Activated CD4-positive, alpha-beta memory T cell treated with anti-CD3 and anti-CD28 coated beads, Interleukin-2, amount 10 ng/mL, durations not matched to agents 7 days and 5 days (primary cell): ENCODE measurements around the gene CCDC69. TPM values are rescaled to one million over a fixed set of nuclear protein-coding genes. Genes with fewer than 3 reads are reported as not detected.
"Not testable (repeated sequence)": the region's sequence is repeated elsewhere in the genome, so short reads cannot be mapped to it uniquely, and the experiment has no call there.

Source experiments
- CTCF ChIA-PET: fragments of 350-600 bp; sonication (Branson Sonifier 250); formaldehyde crosslinking; loops from one replicate; lab custom pipeline; 2021; ENCODE audit warnings: antibody characterized with exemption, inconsistent platforms; lab: Charles Lee
- POLR2A ChIA-PET: fragments of 350-600 bp; sonication (Branson Sonifier 250); formaldehyde crosslinking; loops from one replicate; lab custom pipeline; 2021; ENCODE audit warnings: antibody characterized with exemption; lab: Charles Lee
- DNase-seq: peaks from one replicate; pipeline ENCODE4 v3.0.0-alpha.2; 2020
- H3K27ac Mint-ChIP-seq: one replicate; pipeline ENCODE4 v1.8.0; 2021; ENCODE audit warnings: mild to moderate bottlenecking, mixed read lengths
- H3K27me3 Mint-ChIP-seq: one replicate; pipeline ENCODE4 v1.8.0; 2021; ENCODE audit warnings: mixed read lengths
- H3K36me3 Mint-ChIP-seq: one replicate; pipeline ENCODE4 v1.8.0; 2021; ENCODE audit warnings: low read depth, mixed read lengths
- H3K4me1 Mint-ChIP-seq: one replicate; pipeline ENCODE4 v1.8.0; 2021; ENCODE audit warnings: mixed read lengths
- H3K4me3 Mint-ChIP-seq: one replicate; pipeline ENCODE4 v1.8.0; 2021; ENCODE audit warnings: mild to moderate bottlenecking, mixed read lengths
- H3K9me3 Mint-ChIP-seq: one replicate; pipeline ENCODE4 v1.8.0; 2021; ENCODE audit warnings: mixed read lengths
- total RNA-seq, 2 experiments: library from RNA; stranded (reverse); gene quantifications; one replicate each; pipeline ENCODE4 v1.2.3, GENCODE V29; 2021

Gene CCDC69
- total RNA-seq, 2 experiments from 2014 or later, result 62.6 to 64.2 TPM

DNA sequence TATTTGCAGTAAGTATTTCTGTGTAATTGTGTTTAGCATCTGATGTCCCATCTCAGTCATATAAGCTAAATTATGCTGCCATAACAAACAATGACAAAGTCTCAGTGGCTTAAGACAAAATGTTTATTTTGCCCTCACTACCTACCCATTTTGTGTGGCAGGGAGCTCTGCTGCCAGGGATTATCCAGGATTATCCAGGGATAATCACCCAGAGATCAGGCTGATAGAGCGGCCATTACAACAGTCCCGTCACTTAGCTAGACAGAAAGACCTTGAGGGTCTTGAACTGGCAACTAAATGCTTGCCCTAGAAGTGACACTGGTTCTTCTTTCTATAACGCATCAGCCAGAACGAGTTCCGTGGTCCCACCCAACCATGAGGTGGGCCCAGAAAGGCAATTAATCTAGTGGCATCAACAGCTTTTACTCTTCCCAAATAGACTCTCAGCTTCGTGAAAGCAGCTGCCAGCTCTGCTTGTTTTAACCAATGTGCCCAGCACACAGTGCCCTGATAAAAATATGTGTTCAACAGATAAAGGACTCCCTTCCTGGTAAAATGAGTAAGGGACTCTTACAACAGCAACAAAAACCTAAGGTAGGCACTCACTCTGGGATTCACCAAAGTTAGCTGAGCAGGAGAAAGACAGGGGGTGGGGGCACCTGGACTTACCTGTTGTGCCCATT, 22.8 kb downstream of the CCDC69 start:
- H3K9me3 Mint-ChIP-seq, result no peaks in the 10 kb centered on the region
- no peaks in the 10 kb centered on the region for H3K27me3 Mint-ChIP-seq
- DNase-seq, result no peak
- H3K27ac Mint-ChIP-seq, result peak overlapping the region; percentile 18
- peaks cover 31% of the 10 kb centered on the region for H3K4me1 Mint-ChIP-seq
- POLR2A ChIA-PET, result interaction anchor here (0.7 to 4.6 kb wide), 2 partner anchors 12 to 21 kb away, joined by 3 to 40 read pairs; no protein-coding TSS in a partner anchor
- H3K36me3 Mint-ChIP-seq, result peaks cover 57% of the 10 kb centered on the region
- CTCF ChIA-PET, result interaction anchor here (2.7 kb wide), 2 partner anchors 11 to 36 kb away, joined by 8 to 10 read pairs; no protein-coding TSS in a partner anchor
- no peak overlapping the region for H3K4me3 Mint-ChIP-seq

DNA sequence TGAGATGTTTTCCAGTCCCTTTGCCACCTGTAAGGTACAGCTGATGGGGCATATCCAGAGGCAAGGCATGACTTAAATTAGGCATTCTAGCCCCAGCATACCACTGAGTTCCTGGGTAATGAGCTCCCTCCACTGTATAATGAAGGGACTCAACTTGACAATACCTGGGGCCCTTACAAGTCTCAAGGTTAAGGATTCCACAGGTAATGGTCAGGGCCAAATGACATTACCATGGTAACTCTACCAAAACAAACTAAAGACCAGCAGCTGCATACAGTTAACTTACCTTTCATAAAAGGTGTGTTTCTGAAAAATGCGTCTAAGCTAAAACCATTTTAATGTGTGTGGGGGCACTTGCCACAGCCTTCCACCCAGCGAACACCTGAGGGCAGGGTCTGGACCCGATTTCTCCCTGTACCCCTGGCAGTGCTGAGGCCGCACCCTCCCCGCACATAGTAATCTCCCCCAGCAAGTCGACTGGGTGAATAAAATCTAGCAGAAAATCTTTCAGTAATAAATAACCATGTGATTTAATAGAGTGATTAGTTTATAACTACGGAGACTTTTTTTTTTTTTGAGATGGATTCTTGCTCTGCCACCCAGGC, 24.2 kb downstream of the CCDC69 start:
- H3K27ac Mint-ChIP-seq, result peak overlapping the region; percentile 51
- H3K4me1 Mint-ChIP-seq, result peaks cover 37% of the 10 kb centered on the region
- no peak overlapping the region for H3K4me3 Mint-ChIP-seq
- DNase-seq, result no peak
- H3K27me3 Mint-ChIP-seq, result no peaks in the 10 kb centered on the region
- H3K9me3 Mint-ChIP-seq, result no peaks in the 10 kb centered on the region
- ChIA-PET POLR2A (interaction anchor here (0.7 kb wide), 1 partner anchor 24 kb away, joined by 3 read pairs; the partner anchor contains the start of gene CCDC69), CTCF (no interaction called here)
- peaks cover 63% of the 10 kb centered on the region for H3K36me3 Mint-ChIP-seq

DNA sequence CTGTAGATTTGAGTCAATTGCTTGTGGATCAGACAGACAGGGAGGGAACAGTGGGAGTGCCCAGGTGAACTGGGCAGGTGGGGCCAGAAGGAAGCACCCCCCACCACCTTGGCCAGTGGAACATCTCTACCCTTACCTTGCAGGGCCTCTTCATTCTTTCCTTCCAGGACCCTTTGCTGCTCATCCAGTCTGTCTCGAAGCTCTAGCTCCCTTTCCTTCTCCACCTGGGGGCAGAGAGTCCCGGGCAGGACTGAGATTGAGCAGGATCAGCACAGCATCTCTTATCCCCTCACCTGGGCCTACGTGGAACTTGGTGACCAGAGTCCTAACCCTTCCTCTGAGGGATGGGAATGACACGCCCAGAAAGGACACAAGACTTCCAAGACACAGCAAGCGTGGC, 25.0 kb downstream of the CCDC69 start:
- Mint-ChIP-seq H3K9me3 (peaks cover 2% of the 10 kb centered on the region), H3K36me3 (peaks cover 70% of the 10 kb centered on the region)

DNA sequence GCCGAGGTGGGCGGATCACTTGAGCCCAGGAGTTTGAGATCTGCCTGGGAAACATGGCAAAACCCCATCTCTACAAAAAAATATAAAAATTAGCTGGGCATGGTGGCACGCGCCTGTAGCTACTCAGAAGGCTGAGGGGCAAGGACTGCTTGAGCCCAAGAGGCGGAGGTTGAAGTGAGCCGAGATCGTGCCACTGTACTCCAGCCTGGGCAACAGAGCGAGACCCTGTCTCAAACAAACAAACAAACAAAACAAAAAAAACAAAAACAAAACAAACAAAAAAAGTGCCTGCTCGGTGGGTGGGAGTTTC, 26.6 kb downstream of the CCDC69 start:
- DNase-seq, H3K27me3 Mint-ChIP-seq, H3K27ac Mint-ChIP-seq, H3K4me3 Mint-ChIP-seq, H3K9me3 Mint-ChIP-seq: not testable (repeated sequence)
- Mint-ChIP-seq H3K4me1 (peaks cover 27% of the 10 kb centered on the region), H3K36me3 (peaks cover 77% of the 10 kb centered on the region)
- ChIA-PET CTCF (interaction anchor here (1.9 kb wide), 1 partner anchor 32 kb away, joined by 4 read pairs; no protein-coding TSS in a partner anchor), POLR2A (interaction anchor here (0.6 kb wide), 1 partner anchor 16 kb away, joined by 3 read pairs; no protein-coding TSS in a partner anchor)

More for the DNA sequence above, 25.0 kb downstream of the CCDC69 start:
- H3K4me3 Mint-ChIP-seq, result no peak overlapping the region
- H3K27ac Mint-ChIP-seq, result no peak overlapping the region
- POLR2A ChIA-PET, result interaction anchor here (1.4 kb wide), 1 partner anchor 11 kb away, joined by 3 read pairs; no protein-coding TSS in a partner anchor
- DNase-seq, result no peak
- H3K4me1 Mint-ChIP-seq, result peaks cover 38% of the 10 kb centered on the region
- CTCF ChIA-PET, result interaction anchor here (1.9 kb wide), 1 partner anchor 34 kb away, joined by 4 read pairs; no protein-coding TSS in a partner anchor
- H3K27me3 Mint-ChIP-seq, result no peaks in the 10 kb centered on the region

DNA sequence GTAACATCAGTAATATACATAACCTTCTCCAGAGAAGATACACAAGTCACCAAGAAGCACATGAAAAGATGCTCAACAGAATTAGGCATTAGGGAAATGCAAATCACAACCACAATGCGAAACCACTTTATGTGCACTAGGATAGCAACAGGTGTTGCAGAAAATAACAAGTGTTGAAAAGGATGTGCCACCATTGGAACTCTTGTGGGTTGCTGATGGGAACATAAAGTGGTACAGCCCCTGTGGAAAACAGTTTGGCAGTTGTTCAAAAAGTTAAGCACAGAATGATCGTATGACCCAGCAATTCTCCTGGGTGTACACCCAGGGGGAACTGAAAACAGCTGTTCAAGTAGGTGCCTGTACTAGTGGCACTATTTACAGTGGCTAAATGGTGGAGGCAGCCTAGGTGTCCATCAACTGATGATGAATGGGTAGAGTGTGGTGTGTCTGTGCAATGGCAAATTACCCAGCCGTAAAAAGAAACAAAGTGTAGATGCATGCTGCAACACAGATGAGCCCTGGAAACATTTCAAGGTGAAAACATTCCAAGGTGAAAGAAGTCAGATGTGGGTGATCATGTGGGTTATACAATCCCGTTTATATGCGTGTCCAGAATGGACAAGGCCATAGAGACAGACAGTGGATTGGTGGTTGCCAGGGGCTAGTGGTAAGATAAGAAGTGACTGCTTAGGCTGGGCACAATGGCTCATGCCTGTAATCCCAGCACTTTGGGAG, 27.2 kb downstream of the CCDC69 start:
- peaks cover 83% of the 10 kb centered on the region for H3K36me3 Mint-ChIP-seq
- H3K4me3 Mint-ChIP-seq, result no peak overlapping the region
- peaks cover 7% of the 10 kb centered on the region for H3K9me3 Mint-ChIP-seq
- no peaks in the 10 kb centered on the region for H3K27me3 Mint-ChIP-seq
- peak overlapping the region; percentile 29 for H3K27ac Mint-ChIP-seq
- CTCF ChIA-PET, result no interaction called here
- POLR2A ChIA-PET, result interaction anchor here (0.6 kb wide), 1 partner anchor 17 kb away, joined by 3 read pairs; no protein-coding TSS in a partner anchor
- H3K4me1 Mint-ChIP-seq, result peaks cover 27% of the 10 kb centered on the region
- no peak for DNase-seq

DNA sequence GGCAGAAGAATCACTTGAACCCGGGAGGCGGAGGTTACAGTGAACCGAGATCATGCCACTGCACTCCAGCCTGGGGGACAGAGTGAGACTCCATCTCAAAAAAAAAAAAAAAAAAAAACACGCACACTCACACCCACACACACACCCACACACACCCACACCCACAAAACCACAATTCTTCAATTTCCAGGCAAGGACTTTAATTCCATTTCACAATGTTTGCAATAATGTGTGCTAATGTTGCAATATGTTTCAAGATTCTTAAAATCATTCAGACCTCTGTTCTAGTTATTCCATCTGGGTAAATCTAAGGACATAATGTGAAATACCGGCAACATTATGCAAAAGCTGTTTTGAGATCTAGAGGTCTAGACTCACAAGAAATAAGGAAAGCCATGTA, 28.3 kb downstream of the CCDC69 start:
- Mint-ChIP-seq H3K27ac (no peak overlapping the region), H3K27me3 (no peaks in the 10 kb centered on the region), H3K36me3 (peaks cover 84% of the 10 kb centered on the region), H3K4me3 (no peak overlapping the region), H3K4me1 (peaks cover 27% of the 10 kb centered on the region), H3K9me3 (peaks cover 13% of the 10 kb centered on the region)
- CTCF ChIA-PET, result no interaction called here
- no peak for DNase-seq
- POLR2A ChIA-PET, result no interaction called here

DNA sequence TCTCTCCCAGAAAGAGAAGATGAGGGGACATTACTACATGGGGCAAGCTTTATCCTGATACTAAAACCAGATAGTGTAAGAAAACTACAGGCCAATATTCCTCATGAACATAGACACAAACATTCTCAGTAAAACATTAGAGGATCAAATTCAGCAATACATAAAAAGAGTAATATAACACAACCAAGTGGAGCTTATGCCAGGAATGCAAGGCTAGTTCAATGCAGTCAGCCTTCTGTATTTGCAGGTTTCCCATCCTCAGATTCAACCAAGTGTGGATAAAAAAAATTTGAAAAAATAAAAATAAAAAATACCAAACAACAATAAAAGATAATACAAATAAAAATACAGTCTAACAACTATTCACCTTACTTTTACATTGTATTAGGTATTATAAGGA, 31.3 kb downstream of the CCDC69 start:
- ChIA-PET POLR2A (interaction anchor here (0.9 to 1.4 kb wide), 2 partner anchors 10 to 19 kb away, joined by 3 to 4 read pairs; no protein-coding TSS in a partner anchor), CTCF (interaction anchor here (0.6 to 1.4 kb wide), 4 partner anchors 19 to 132 kb away, joined by 3 to 5 read pairs (median 4); no protein-coding TSS in a partner anchor)
- DNase-seq, result no peak
- Mint-ChIP-seq H3K4me3 (no peak overlapping the region), H3K36me3 (peaks cover 88% of the 10 kb centered on the region), H3K9me3 (peaks cover 24% of the 10 kb centered on the region), H3K27me3 (no peaks in the 10 kb centered on the region), H3K27ac (no peak overlapping the region), H3K4me1 (peaks cover 27% of the 10 kb centered on the region)

DNA sequence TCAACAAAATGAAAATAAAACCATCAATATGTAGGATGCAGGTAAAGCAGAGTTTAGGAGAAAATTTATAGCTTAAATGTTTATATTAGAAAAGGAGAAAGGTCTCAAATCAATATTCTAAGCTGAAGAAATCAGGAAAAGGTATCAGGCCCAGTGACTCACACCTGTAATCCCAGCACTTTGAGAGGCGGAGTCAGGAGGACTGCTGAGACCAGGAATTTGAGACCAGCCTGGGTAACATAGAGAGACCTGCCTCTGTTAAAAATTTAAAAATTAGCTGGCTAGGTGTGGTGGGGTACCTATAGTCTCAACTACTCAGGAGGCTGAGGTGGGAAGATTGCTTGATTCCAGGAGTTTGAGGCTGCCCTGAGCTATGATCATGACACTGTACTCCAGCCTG, 32.2 kb downstream of the CCDC69 start:
- POLR2A ChIA-PET, result no interaction called here
- Mint-ChIP-seq H3K4me3 (no peak overlapping the region), H3K27ac (no peak overlapping the region), H3K4me1 (peaks cover 24% of the 10 kb centered on the region), H3K36me3 (peaks cover 90% of the 10 kb centered on the region), H3K27me3 (no peaks in the 10 kb centered on the region), H3K9me3 (peaks cover 24% of the 10 kb centered on the region)
- CTCF ChIA-PET, result interaction anchor here (0.6 to 2.9 kb wide), 10 partner anchors 20 to 256 kb away, joined by 3 to 9 read pairs (median 5); partner anchors contain the start of genes CCDC69 and SLC36A1
- no peak for DNase-seq

DNA sequence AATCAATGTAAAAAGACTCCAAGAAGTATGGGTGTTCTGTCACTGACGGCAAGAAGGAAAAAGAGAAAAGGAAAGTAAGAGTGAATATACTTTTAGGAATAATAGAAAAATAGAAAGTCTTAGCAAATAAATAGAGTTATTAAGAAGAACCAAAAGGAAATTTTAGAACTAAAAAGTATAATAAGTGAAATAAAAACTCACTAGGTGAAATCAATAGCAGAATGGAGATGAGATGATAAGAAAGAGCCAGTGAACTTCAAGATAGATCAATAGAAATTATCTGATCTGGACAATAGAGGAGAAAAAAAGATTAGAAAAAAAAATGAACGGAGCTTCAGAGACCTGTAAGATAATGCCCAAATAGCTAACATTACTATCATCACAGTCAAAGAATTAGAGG, 34.7 kb downstream of the CCDC69 start:
- Mint-ChIP-seq H3K27ac (no peak overlapping the region), H3K36me3 (peaks cover 82% of the 10 kb centered on the region), H3K4me1 (peaks cover 4% of the 10 kb centered on the region), H3K27me3 (no peaks in the 10 kb centered on the region), H3K4me3 (no peak overlapping the region), H3K9me3 (peaks cover 24% of the 10 kb centered on the region)
- POLR2A ChIA-PET, result interaction anchor here (0.6 kb wide), 1 partner anchor 18 kb away, joined by 3 read pairs; no protein-coding TSS in a partner anchor
- CTCF ChIA-PET, result interaction anchor here (1.1 to 2.9 kb wide), 3 partner anchors 18 to 74 kb away, joined by 7 to 8 read pairs (median 7); partner anchors contain the start of gene CCDC69
- DNase-seq, result no peak

DNA sequence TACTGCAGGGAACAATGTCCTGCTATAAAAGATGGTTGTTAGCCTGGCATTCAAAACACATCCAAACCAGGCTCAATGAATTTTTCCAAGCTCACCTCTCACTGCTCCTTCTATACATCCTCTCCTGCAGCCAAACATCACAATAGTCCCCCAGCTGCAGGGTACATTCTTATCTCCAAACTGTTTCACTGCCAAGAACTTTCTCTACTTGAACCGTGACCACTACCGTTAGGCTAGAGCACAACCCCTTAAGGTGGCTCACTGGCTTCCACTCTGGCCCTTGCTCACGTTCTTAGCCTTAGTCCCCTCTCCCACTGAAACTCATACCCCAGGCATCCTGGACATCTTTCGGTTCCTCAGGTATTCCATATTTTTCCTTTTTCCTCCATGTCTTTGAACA, 37.4 kb downstream of the CCDC69 start:
- H3K27me3 Mint-ChIP-seq, result no peaks in the 10 kb centered on the region
- peaks cover 16% of the 10 kb centered on the region for H3K9me3 Mint-ChIP-seq
- no peak overlapping the region for H3K27ac Mint-ChIP-seq
- no peak overlapping the region for H3K4me3 Mint-ChIP-seq
- POLR2A ChIA-PET, result no interaction called here
- peaks cover 70% of the 10 kb centered on the region for H3K36me3 Mint-ChIP-seq
- H3K4me1 Mint-ChIP-seq, result peaks cover 4% of the 10 kb centered on the region
- CTCF ChIA-PET, result no interaction called here
- DNase-seq, result no peak

DNA sequence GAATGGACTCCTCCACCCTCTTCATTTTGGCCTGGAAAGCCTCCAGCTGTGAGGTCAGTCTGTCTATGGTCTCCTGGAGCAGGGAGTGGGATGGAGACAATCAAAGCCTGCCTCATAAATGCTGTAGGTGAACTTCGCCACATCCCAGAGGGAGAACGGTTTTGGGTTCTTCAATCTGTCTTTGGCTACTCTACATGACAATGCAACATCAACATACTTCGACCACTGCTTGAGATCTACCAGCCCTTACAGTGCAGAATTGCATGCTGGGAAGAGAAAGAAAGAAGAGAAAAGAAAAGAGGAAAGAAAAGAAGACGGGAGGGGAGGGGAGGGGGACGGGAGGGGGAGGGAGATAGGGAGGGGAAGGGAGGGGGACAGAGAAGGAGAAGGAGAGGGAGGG, 37.8 kb downstream of the CCDC69 start:
- Mint-ChIP-seq H3K36me3 (peaks cover 65% of the 10 kb centered on the region), H3K4me1 (no peaks in the 10 kb centered on the region), H3K27ac (no peak overlapping the region), H3K4me3 (no peak overlapping the region), H3K9me3 (peaks cover 12% of the 10 kb centered on the region), H3K27me3 (no peaks in the 10 kb centered on the region)
- DNase-seq, result no peak
- POLR2A ChIA-PET, result no interaction called here
- CTCF ChIA-PET, result no interaction called here

DNA sequence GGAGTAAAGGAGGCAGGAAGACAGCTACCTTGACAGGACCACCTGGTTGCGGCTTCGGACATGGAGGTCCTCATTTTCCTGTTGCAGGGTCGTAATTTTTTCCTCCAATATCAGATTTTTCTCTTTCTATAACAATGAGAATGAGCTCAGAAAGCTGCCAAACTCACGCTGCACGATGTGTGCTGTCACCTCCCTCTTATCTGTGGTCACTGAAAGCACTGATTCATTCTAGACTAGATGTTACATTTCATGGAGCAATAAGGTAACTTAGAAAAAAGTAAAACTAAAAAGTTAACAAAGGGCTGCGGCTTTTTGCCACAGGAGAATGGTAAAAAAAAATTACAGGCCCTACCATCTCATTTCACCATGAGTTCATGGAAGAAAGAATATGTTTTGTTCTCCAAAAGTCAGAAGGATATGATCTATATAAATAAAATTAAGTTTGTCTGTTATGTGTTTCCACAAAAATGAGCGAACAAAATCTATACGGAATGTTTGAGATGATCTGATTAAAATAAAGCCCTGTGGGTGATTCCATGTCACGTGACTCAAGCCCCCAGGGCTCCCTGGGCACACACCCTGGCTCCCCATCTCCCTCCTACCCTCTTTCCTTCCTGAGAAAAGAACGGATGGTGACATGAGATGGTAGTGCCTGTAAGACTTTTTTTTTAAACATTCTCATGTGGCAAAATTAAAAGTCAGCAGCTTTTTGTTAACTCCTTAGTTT, 39.4 kb downstream of the CCDC69 start:
- Mint-ChIP-seq H3K27me3 (no peaks in the 10 kb centered on the region), H3K27ac (no peak overlapping the region), H3K36me3 (peaks cover 59% of the 10 kb centered on the region), H3K9me3 (peaks cover 3% of the 10 kb centered on the region), H3K4me1 (no peaks in the 10 kb centered on the region), H3K4me3 (no peak overlapping the region)
- CTCF ChIA-PET, result interaction anchor here (1.0 kb wide), 1 partner anchor 59 kb away, joined by 4 read pairs; no protein-coding TSS in a partner anchor
- POLR2A ChIA-PET, result interaction anchor here (0.8 to 1.3 kb wide), 4 partner anchors 27 to 68 kb away, joined by 3 to 4 read pairs (median 3); partner anchors contain the start of gene GM2A
- no peak for DNase-seq
